OCI-LY7 (cell line): ENCODE measurements around the gene COL18A1. TPM values are rescaled to one million over a fixed set of nuclear protein-coding genes. Genes with fewer than 3 reads are reported as not detected.

Source experiments
- BruUV-seq: library from RNA; stranded (reverse); fragments of 400-500 nt; replicated peaks from 2 replicates; lab custom pipeline; 2021; lab: Mats Ljungman, UMichigan
- CTCF ChIA-PET: fragments of 300-600 bp; sonication (Branson Sonifier 250); formaldehyde crosslinking; loops from one replicate; lab custom pipeline; 2022; ENCODE audit warnings: antibody characterized with exemption; ENCODE audit not compliant: unreplicated experiment; lab: Charles Lee
- POLR2A ChIA-PET: fragments of 300-600 bp; sonication (Branson Sonifier 250); formaldehyde crosslinking; loops from one replicate; lab custom pipeline; 2022; ENCODE audit warnings: antibody characterized with exemption; lab: Charles Lee
- DNase-seq: peaks from one replicate; pipeline ENCODE4 v3.0.0-alpha.2; 2015; ENCODE audit warnings: low spot score
- H2AFZ ChIP-seq: fragments of 200-600 bp; sonication (generic), shearing (Covaris generic); 2 replicates; pipeline ENCODE4 v1.6.1; 2014; ENCODE audit warnings: mild to moderate bottlenecking, antibody characterized with exemption, low read length, moderate library complexity
- H3K27ac ChIP-seq: fragments of 200-600 bp; sonication (generic); 2 replicates; pipeline ENCODE4 v1.5.1; 2014; ENCODE audit warnings: mixed run types, low read depth, mild to moderate bottlenecking, moderate library complexity, low read length, inconsistent platforms; ENCODE audit not compliant: poor library complexity, severe bottlenecking
- H3K36me3 ChIP-seq: fragments of 200-600 bp; sonication (generic); 2 replicates; pipeline ENCODE4 v1.6.1; 2014; ENCODE audit warnings: mild to moderate bottlenecking, antibody characterized with exemption, low read length, moderate library complexity, mixed read lengths; ENCODE audit not compliant: insufficient read depth
- H3K4me1 ChIP-seq: fragments of 200-600 bp; sonication (generic); 2 replicates; pipeline ENCODE4 v1.5.1; 2014; ENCODE audit warnings: mild to moderate bottlenecking, low read length; ENCODE audit not compliant: insufficient read depth, poor library complexity, severe bottlenecking
- H3K4me2 ChIP-seq: fragments of 200-600 bp; sonication (generic); 2 replicates; pipeline ENCODE4 v1.6.1; 2014; ENCODE audit warnings: mild to moderate bottlenecking, low read length
- H3K4me3 ChIP-seq: fragments of 200-600 bp; sonication (generic); 2 replicates; pipeline ENCODE4 v1.5.1; 2014; ENCODE audit warnings: mild to moderate bottlenecking, low read depth, low read length; ENCODE audit not compliant: poor library complexity, severe bottlenecking
- H3K79me2 ChIP-seq: fragments of 200-600 bp; sonication (generic); 2 replicates; pipeline ENCODE4 v1.6.1; 2016; ENCODE audit warnings: low read depth, mild to moderate bottlenecking, low read length, moderate library complexity, mixed read lengths; ENCODE audit not compliant: insufficient read depth
- H3K9me2 ChIP-seq: fragments of 200-600 bp; sonication (generic); 2 replicates; pipeline ENCODE4 v1.6.1; 2016; ENCODE audit warnings: mild to moderate bottlenecking, low read length, mixed read lengths; ENCODE audit not compliant: insufficient read depth
- H3K9me3 ChIP-seq: fragments of 200-600 bp; sonication (generic); 2 replicates; pipeline ENCODE4 v1.6.1; 2014; ENCODE audit warnings: mild to moderate bottlenecking, mixed run types, low read length, mixed read lengths
- H4K20me1 ChIP-seq: fragments of 200-600 bp; sonication (generic); 2 replicates; pipeline ENCODE4 v1.6.1; 2014; ENCODE audit warnings: mild to moderate bottlenecking, antibody characterized with exemption, low read length, moderate library complexity, mixed read lengths; ENCODE audit not compliant: insufficient read depth
- CTCF ChIP-seq: fragments of 200-600 bp; sonication (generic); conservative IDR thresholded peaks from 2 replicates; pipeline ENCODE4 v1.5.1; 2014; ENCODE audit warnings: mild to moderate bottlenecking, antibody characterized with exemption, low read length, moderate library complexity, mixed read lengths
- EZH2phosphoT487 ChIP-seq: fragments of 200-600 bp; sonication (generic); IDR thresholded peaks from 2 replicates; pipeline ENCODE4 v1.6.1; 2018; ENCODE audit warnings: low read depth, borderline replicate concordance, mild to moderate bottlenecking, mixed run types, antibody characterized with exemption, low read length, moderate library complexity, mixed read lengths
- intact Hi-C: fragments of 100-400 bp; cut with micrococcal nuclease; formaldehyde crosslinking; loops from one replicate; pipeline ENCODE4 v1.10.0; 2022; ENCODE audit not compliant: unreplicated experiment
- total RNA-seq, 2 experiments: library from RNA; depleted of rRNA in 1 of 2; stranded (reverse); fragments of >200 nt in 1 of 2; shearing (Covaris generic) in 1 of 2; gene quantifications; 2 replicates each; pipeline ENCODE4 v1.2.3, GENCODE V29; 2014 to 2022

COL18A1 gene
- total RNA-seq, 2 experiments from 2014 or later = 0.23 to 7.4 TPM

DNA sequence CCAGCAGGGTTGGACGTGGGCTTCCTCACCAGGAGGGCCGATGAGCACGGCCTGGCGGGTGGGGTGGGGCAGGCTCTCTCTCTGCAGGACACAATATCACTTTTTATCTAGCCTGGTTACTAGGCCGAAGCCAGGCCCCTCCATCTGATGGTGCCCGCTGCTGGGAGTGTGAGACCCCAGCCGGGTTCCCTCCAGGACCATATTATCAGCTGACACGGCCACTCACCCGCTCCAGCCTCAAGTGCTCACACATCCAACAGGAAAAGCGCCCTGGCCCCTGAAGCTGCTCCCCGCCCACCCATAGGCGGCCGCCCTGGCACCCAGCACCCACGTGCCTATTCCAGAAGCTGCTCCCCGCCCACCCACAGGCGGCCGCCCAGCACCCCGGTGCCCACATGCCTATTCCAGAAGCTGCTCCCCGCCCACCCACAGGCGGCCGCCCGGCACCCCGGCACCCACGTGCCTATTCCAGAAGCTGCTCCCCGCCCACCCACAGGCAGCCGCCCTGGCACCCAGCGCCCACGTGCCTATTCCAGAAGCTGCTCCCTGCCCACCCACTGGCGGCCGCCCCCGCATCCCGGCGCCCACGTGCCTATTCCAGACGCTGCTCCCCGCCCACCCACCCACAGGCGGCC lies 132.3 kb downstream of the COL18A1 start:
- POLR2A ChIA-PET = no interaction called here
- CTCF ChIA-PET = interaction anchor here (0.7 kb wide), 1 partner anchor 352 kb away, joined by 5 read pairs; no protein-coding TSS in a partner anchor

GRCh38 chr21:45537746-45538291 lies 132.9 kb downstream of the COL18A1 start:
- peaks cover 4% of the 10 kb centered on the region; the same call in 1 of the 2 replicates for H3K36me3 ChIP-seq
- CTCF ChIA-PET = no interaction called here
- intact Hi-C loops = no loop called here
- peaks cover 6% of the 10 kb centered on the region; the same call in 1 of the 2 replicates for H3K79me2 ChIP-seq
- H4K20me1 ChIP-seq = no peaks in the 10 kb centered on the region
- BruUV-seq = no TSS peak
- H3K4me2 ChIP-seq = no peak overlapping the region
- H3K4me3 ChIP-seq = no peak overlapping the region
- H3K4me1 ChIP-seq = no peaks in the 10 kb centered on the region
- H3K9me3 ChIP-seq = no peaks in the 10 kb centered on the region
- H2AFZ ChIP-seq = no peak overlapping the region
- POLR2A ChIA-PET = no interaction called here
- DNase-seq = no peak
- H3K27ac ChIP-seq = no peak overlapping the region
- TF ChIP-seq CTCF (no peak), EZH2phosphoT487 (no peak)
- H3K9me2 ChIP-seq = no peaks in the 10 kb centered on the region

More for the DNA sequence above, 132.3 kb downstream of the COL18A1 start:
- Histone ChIP-seq H3K36me3 (peaks cover 4% of the 10 kb centered on the region; the same call in 1 of the 2 replicates), H3K4me3 (no peak overlapping the region), H2AFZ (no peak overlapping the region), H3K9me3 (no peaks in the 10 kb centered on the region), H3K27ac (no peak overlapping the region), H4K20me1 (no peaks in the 10 kb centered on the region), H3K79me2 (peaks cover 6% of the 10 kb centered on the region; the same call in 1 of the 2 replicates), H3K4me2 (no peak overlapping the region), H3K9me2 (no peaks in the 10 kb centered on the region), H3K4me1 (no peaks in the 10 kb centered on the region)
- intact Hi-C loops = no loop called here
- no TSS peak for BruUV-seq
- TF ChIP-seq EZH2phosphoT487 (no peak), CTCF (no peak)
- DNase-seq = no peak
